ENCODE measurements around the gene VAT1. TPM values are rescaled to one million over a fixed set of nuclear protein-coding genes. Genes with fewer than 3 reads are reported as not detected.
A peak's percentile ranks its signal among the peaks of the same experiment; 100 is the strongest.

The VAT1 gene
- total and polyA plus RNA-seq, 2 of the 13 experiments (the other 11 are each of a cell fraction or from before 2014, with no cell fraction given), result 143 to 205 TPM

DNA sequence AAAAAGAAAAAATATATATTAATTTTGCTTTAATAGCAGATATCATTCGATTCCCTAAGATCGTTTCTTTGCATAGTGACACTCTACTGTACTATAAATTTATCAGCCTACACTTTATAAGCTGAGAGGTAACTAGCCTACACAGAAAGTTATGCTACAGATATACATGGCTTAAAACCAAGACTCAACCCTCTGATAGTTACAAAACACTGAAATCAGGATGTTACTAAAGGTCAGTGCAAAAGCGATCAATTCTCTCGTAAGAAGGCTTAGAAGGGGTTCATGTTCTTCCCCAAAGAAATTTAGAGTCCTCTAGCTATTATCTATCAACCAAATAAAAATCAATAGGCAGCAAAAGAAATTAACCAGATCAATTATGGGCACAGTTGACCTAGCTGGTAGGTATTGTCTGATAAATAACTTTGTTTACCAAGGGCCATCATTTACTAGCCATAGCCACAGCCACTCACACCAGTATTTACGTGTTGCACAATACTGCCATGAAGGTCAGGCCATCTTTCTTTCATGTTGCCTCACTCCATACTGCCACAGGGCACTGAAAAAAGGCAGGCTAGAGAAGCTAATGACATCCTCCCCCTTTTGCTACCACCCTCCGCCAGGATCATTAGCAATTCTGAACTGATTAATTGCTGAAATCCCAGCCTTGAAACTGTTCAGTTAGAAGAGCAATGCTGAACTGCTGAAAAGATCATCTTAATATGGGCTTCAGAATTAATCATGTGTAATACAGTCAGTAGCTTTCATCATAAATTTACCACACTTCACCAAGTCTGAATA is 46.6 kb upstream of the VAT1 start (continued):
- TF ChIP-seq, protein P1, sequence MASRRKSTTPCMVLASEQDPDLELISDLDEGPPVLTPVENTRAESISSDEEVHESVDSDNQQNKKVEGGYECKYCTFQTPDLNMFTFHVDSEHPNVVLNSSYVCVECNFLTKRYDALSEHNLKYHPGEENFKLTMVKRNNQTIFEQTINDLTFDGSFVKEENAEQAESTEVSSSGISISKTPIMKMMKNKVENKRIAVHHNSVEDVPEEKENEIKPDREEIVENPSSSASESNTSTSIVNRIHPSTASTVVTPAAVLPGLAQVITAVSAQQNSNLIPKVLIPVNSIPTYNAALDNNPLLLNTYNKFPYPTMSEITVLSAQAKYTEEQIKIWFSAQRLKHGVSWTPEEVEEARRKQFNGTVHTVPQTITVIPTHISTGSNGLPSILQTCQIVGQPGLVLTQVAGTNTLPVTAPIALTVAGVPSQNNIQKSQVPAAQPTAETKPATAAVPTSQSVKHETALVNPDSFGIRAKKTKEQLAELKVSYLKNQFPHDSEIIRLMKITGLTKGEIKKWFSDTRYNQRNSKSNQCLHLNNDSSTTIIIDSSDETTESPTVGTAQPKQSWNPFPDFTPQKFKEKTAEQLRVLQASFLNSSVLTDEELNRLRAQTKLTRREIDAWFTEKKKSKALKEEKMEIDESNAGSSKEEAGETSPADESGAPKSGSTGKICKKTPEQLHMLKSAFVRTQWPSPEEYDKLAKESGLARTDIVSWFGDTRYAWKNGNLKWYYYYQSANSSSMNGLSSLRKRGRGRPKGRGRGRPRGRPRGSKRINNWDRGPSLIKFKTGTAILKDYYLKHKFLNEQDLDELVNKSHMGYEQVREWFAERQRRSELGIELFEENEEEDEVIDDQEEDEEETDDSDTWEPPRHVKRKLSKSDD (CRISPR knock-in tag; IDR thresholded peaks at IDR 0.05; ENCODE audit: low read depth), result peak; percentile 96
- TF ChIP-seq RAD51 (IDR thresholded peaks at IDR 0.05; ENCODE audit: borderline replicate concordance) (no peak), NFIB (CRISPR knock-in tag; IDR thresholded peaks at IDR 0.05; ENCODE audit: borderline replicate concordance) (no peak), KMT2A (CRISPR knock-in tag; IDR thresholded peaks at IDR 0.05) (peak; percentile 67; the same call in 1 of the 2 replicates), ZBTB8A (CRISPR knock-in tag; IDR thresholded peaks at IDR 0.05; ENCODE audit: borderline replicate concordance, low read depth) (no peak), ZNF460 (CRISPR knock-in tag; IDR thresholded peaks at IDR 0.05; ENCODE audit: borderline replicate concordance) (no peak), MAFF (IDR thresholded peaks at IDR 0.05; ENCODE audit: low read depth, low read length) (no peak), PHB2 (IDR thresholded peaks at IDR 0.05; ENCODE audit: partially characterized antibody) (no peak), HDAC6 (IDR thresholded peaks at IDR 0.05; ENCODE audit: low read depth, low read length) (no peak), SUZ12 (IDR thresholded peaks at IDR 0.05; ENCODE audit: low read depth, low read length) (no peak), RBM22 (optimal IDR thresholded peaks at IDR 0.05; ENCODE audit: low read length) (no peak), ZNF501 (CRISPR knock-in tag; IDR thresholded peaks at IDR 0.05) (no peak), PRPF4 (IDR thresholded peaks at IDR 0.05; ENCODE audit: low read depth, low read length, poor library complexity, severe bottlenecking) (no peak)
- TF ChIP-seq, protein P2, sequence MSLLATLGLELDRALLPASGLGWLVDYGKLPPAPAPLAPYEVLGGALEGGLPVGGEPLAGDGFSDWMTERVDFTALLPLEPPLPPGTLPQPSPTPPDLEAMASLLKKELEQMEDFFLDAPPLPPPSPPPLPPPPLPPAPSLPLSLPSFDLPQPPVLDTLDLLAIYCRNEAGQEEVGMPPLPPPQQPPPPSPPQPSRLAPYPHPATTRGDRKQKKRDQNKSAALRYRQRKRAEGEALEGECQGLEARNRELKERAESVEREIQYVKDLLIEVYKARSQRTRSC (CRISPR knock-in tag; IDR thresholded peaks at IDR 0.05; ENCODE audit: low read depth), result no peak
- TF ChIP-seq, protein P3, sequence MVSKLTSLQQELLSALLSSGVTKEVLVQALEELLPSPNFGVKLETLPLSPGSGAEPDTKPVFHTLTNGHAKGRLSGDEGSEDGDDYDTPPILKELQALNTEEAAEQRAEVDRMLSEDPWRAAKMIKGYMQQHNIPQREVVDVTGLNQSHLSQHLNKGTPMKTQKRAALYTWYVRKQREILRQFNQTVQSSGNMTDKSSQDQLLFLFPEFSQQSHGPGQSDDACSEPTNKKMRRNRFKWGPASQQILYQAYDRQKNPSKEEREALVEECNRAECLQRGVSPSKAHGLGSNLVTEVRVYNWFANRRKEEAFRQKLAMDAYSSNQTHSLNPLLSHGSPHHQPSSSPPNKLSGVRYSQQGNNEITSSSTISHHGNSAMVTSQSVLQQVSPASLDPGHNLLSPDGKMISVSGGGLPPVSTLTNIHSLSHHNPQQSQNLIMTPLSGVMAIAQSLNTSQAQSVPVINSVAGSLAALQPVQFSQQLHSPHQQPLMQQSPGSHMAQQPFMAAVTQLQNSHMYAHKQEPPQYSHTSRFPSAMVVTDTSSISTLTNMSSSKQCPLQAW (CRISPR knock-in tag; IDR thresholded peaks at IDR 0.05), result peak; percentile 40; the same call in 1 of the 2 replicates
- TF ChIP-seq, protein P4, sequence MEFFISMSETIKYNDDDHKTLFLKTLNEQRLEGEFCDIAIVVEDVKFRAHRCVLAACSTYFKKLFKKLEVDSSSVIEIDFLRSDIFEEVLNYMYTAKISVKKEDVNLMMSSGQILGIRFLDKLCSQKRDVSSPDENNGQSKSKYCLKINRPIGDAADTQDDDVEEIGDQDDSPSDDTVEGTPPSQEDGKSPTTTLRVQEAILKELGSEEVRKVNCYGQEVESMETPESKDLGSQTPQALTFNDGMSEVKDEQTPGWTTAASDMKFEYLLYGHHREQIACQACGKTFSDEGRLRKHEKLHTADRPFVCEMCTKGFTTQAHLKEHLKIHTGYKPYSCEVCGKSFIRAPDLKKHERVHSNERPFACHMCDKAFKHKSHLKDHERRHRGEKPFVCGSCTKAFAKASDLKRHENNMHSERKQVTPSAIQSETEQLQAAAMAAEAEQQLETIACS (CRISPR knock-in tag; IDR thresholded peaks at IDR 0.05), result no peak
- TF ChIP-seq, protein P5, sequence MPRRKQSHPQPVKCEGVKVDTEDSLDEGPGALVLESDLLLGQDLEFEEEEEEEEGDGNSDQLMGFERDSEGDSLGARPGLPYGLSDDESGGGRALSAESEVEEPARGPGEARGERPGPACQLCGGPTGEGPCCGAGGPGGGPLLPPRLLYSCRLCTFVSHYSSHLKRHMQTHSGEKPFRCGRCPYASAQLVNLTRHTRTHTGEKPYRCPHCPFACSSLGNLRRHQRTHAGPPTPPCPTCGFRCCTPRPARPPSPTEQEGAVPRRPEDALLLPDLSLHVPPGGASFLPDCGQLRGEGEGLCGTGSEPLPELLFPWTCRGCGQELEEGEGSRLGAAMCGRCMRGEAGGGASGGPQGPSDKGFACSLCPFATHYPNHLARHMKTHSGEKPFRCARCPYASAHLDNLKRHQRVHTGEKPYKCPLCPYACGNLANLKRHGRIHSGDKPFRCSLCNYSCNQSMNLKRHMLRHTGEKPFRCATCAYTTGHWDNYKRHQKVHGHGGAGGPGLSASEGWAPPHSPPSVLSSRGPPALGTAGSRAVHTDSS (CRISPR knock-in tag; conservative IDR thresholded peaks at IDR 0.05), result no peak
- TF ChIP-seq, protein P6, sequence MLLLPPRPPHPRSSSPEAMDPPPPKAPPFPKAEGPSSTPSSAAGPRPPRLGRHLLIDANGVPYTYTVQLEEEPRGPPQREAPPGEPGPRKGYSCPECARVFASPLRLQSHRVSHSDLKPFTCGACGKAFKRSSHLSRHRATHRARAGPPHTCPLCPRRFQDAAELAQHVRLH (CRISPR knock-in tag; IDR thresholded peaks at IDR 0.05; ENCODE audit: borderline replicate concordance, low read depth), result peak; percentile 95
- TF ChIP-seq, protein P7, sequence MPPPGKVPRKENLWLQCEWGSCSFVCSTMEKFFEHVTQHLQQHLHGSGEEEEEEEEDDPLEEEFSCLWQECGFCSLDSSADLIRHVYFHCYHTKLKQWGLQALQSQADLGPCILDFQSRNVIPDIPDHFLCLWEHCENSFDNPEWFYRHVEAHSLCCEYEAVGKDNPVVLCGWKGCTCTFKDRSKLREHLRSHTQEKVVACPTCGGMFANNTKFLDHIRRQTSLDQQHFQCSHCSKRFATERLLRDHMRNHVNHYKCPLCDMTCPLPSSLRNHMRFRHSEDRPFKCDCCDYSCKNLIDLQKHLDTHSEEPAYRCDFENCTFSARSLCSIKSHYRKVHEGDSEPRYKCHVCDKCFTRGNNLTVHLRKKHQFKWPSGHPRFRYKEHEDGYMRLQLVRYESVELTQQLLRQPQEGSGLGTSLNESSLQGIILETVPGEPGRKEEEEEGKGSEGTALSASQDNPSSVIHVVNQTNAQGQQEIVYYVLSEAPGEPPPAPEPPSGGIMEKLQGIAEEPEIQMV (CRISPR knock-in tag; IDR thresholded peaks at IDR 0.05; ENCODE audit: low read depth), result no peak
